Lung (tissue), 12 donors: ENCODE results near the gene EEF2. TPM values are rescaled to one million over a fixed set of nuclear protein-coding genes. Genes with fewer than 3 reads are reported as not detected.

Source experiments
- ATAC-seq: fragments of 200-7000 bp; cut with Tn5 transposase; one replicate; pipeline ENCODE4 v1.9.1; 2020; ENCODE audit warnings: moderate number of reproducible peaks; ENCODE audit not compliant: insufficient read depth, low FRiP score
- DNase-seq, 3 donors: peaks; one replicate each; pipeline ENCODE4 v3.0.0-alpha.2; 2013 to 2017
- H3K27ac ChIP-seq, 2 donors: one replicate each; pipeline ENCODE4 v1.5.1; 2013; ENCODE audit warnings: mild to moderate bottlenecking in 2 of 2, moderate library complexity in 2 of 2, control low read depth in 1 of 2, inconsistent platforms in 1 of 2, low read depth in 1 of 2, low read length in 1 of 2
- H3K27me3 ChIP-seq, 3 donors: one replicate each; pipeline ENCODE4 v1.5.1; 2013; ENCODE audit warnings: low read length in 2 of 3; ENCODE audit not compliant: control insufficient read depth in 3 of 3, insufficient read depth in 3 of 3
- H3K36me3 ChIP-seq, 4 donors: one replicate each; pipeline ENCODE4 v1.5.1; 2013; ENCODE audit warnings: low read length in 4 of 4, mild to moderate bottlenecking in 1 of 4, moderate library complexity in 1 of 4; ENCODE audit not compliant: control insufficient read depth in 4 of 4, insufficient read depth in 4 of 4
- H3K4me1 ChIP-seq, 5 donors: one replicate each; pipeline ENCODE4 v1.5.1; 2013; ENCODE audit warnings: low read length in 5 of 5, mild to moderate bottlenecking in 2 of 5, moderate library complexity in 1 of 5; ENCODE audit not compliant: control insufficient read depth in 5 of 5, insufficient read depth in 5 of 5
- H3K4me3 ChIP-seq: one replicate; pipeline ENCODE4 v1.5.1; 2013; ENCODE audit warnings: mild to moderate bottlenecking, control low read depth, moderate library complexity
- H3K9ac ChIP-seq, 2 donors: one replicate each; pipeline ENCODE4 v1.5.1; 2013; ENCODE audit warnings: low read length in 2 of 2, control low read depth in 1 of 2; ENCODE audit not compliant: insufficient read depth in 1 of 2
- H3K9me3 ChIP-seq, 4 donors: one replicate each; pipeline ENCODE4 v1.5.1; 2013; ENCODE audit warnings: low read length in 3 of 4, mild to moderate bottlenecking in 1 of 4, moderate library complexity in 1 of 4; ENCODE audit not compliant: control insufficient read depth in 4 of 4, insufficient read depth in 3 of 4
- WGBS, 2 donors: extraction: QIAGEN DNeasy Blood & Tissue Kit; methylation state at CpG; one replicate each; pipeline ENCODE4 v1.1.7; 2013; 5-methylcytosine and 5-hydroxymethylcytosine counted together
- polyA plus RNA-seq, 2 donors: library from polyadenylated mRNA; stranded (reverse); fragments of 200-250 nt; gene quantifications; one replicate each; pipeline ENCODE4 v1.2.1, GENCODE V29; 2013
- total RNA-seq, 2 donors: library from RNA; depleted of rRNA in 1 of 2; stranded (reverse); fragments of >200 nt in 1 of 2; gene quantifications; one replicate each; pipeline ENCODE4 v1.2.1, GENCODE V29; 2014 to 2021
- TF ChIP-seq, protein P1 (sequence below): IDR thresholded peaks from 2 replicates; pipeline ENCODE4 v1.5.1; 2012; ENCODE audit warnings: mild to moderate bottlenecking; ENCODE audit errors: control extremely low read depth, extremely low read depth
- donor health status: control.
- donor health status: control.
- donor health status: Bipolar disorder and iron deficiency.
- donor health status: healthy.
- donor health status: DM: yes; HTN: yes; CAD: no.

The EEF2 gene
- total and polyA plus RNA-seq, 4 donors = 994 to 1,934 (median 1,345) TPM

- H3K4me3 ChIP-seq = no peak overlapping the region
- H3K4me1 ChIP-seq = peaks cover 0 to 2% (median 0%) of the 10 kb centered on the region in 5 donors
- H3K9me3 ChIP-seq = peaks cover 0 to 2% (median 0%) of the 10 kb centered on the region in 4 donors
- 95 to 97% methylated on average over 24 of the region's 24 CpGs for WGBS, 2 donors
- no peak overlapping the region for H3K9ac ChIP-seq
- H3K27me3 ChIP-seq = no peaks in the 10 kb centered on the region
- peaks cover 13 to 74% (median 23%) of the 10 kb centered on the region in 4 donors for H3K36me3 ChIP-seq
- peak overlapping the region in 1 of 2 donors; percentile 15 for H3K27ac ChIP-seq
- TF ChIP-seq, protein P1, sequence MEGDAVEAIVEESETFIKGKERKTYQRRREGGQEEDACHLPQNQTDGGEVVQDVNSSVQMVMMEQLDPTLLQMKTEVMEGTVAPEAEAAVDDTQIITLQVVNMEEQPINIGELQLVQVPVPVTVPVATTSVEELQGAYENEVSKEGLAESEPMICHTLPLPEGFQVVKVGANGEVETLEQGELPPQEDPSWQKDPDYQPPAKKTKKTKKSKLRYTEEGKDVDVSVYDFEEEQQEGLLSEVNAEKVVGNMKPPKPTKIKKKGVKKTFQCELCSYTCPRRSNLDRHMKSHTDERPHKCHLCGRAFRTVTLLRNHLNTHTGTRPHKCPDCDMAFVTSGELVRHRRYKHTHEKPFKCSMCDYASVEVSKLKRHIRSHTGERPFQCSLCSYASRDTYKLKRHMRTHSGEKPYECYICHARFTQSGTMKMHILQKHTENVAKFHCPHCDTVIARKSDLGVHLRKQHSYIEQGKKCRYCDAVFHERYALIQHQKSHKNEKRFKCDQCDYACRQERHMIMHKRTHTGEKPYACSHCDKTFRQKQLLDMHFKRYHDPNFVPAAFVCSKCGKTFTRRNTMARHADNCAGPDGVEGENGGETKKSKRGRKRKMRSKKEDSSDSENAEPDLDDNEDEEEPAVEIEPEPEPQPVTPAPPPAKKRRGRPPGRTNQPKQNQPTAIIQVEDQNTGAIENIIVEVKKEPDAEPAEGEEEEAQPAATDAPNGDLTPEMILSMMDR = no peak
- ATAC-seq = no peak
- DNase-seq = no peak
Measured at GRCh38 chr19:3961007-3961406, 24.3 kb downstream of the EEF2 start.

GRCh38 chr19:3959766-3960131 is 25.5 kb downstream of the EEF2 start:
- H3K27me3 ChIP-seq = no peaks in the 10 kb centered on the region
- peaks cover 0 to 2% (median 0%) of the 10 kb centered on the region in 5 donors for H3K4me1 ChIP-seq
- no peak for DNase-seq
- peaks cover 0 to 2% (median 0%) of the 10 kb centered on the region in 4 donors for H3K9me3 ChIP-seq
- ATAC-seq = no peak
- H3K27ac ChIP-seq = no peak overlapping the region
- TF ChIP-seq, protein P1 = no peak
- H3K4me3 ChIP-seq = no peak overlapping the region
- H3K9ac ChIP-seq = no peak overlapping the region
- 98 to 100% methylated on average over 15 of the region's 15 CpGs for WGBS, 2 donors
- H3K36me3 ChIP-seq = peaks cover 10 to 73% (median 23%) of the 10 kb centered on the region in 4 donors

GRCh38 chr19:3958836-3959765 is 26.2 kb downstream of the EEF2 start:
- WGBS, 2 donors = 97% methylated on average over 84 to 86 of the region's 86 CpGs
- ATAC-seq (no peak), DNase-seq (no peak)
- peaks cover 0 to 2% (median 0%) of the 10 kb centered on the region in 4 donors for H3K9me3 ChIP-seq
- peaks cover 0 to 5% (median 0%) of the 10 kb centered on the region in 5 donors for H3K4me1 ChIP-seq
- no peak overlapping the region for H3K27ac ChIP-seq
- H3K27me3 ChIP-seq = no peaks in the 10 kb centered on the region
- peaks cover 7 to 66% (median 21%) of the 10 kb centered on the region in 4 donors for H3K36me3 ChIP-seq
- no peak overlapping the region for H3K9ac ChIP-seq
- H3K4me3 ChIP-seq = no peak overlapping the region
- TF ChIP-seq, protein P1 = no peak
